SK-N-SH (cell line): ENCODE measurements around the gene RAD51B.

Experiments used
- CHD2 ChIP-seq: fragments of 150-350 bp; IDR thresholded peaks from 2 replicates; pipeline ENCODE4 v1.6.1; 2018; ENCODE audit warnings: low read length; ENCODE audit not compliant: partially characterized antibody
- EP300 ChIP-seq, 2 experiments: IDR thresholded peaks; 2 replicates each; pipeline versions ENCODE4 v1.4.0 to v1.6.1; 2012; ENCODE audit warnings: borderline replicate concordance in 1 of 2, low read depth in 1 of 2, low read length in 1 of 2
- FOSL2 ChIP-seq: IDR thresholded peaks from 2 replicates; pipeline ENCODE4 v1.4.0; 2012; ENCODE audit warnings: low read depth, mild to moderate bottlenecking, moderate library complexity, borderline replicate concordance
- FOXM1 ChIP-seq: IDR thresholded peaks from 2 replicates; pipeline ENCODE4 v1.4.0; 2012; ENCODE audit warnings: low read depth, mild to moderate bottlenecking
- POLR2AphosphoS5 ChIP-seq: IDR thresholded peaks from 2 replicates; pipeline ENCODE4 v1.6.1; 2012; ENCODE audit warnings: low read depth, low read length
- RAD21 ChIP-seq: IDR thresholded peaks from 2 replicates; pipeline ENCODE4 v1.6.1; 2012; ENCODE audit warnings: mild to moderate bottlenecking, low read length
- RFX5 ChIP-seq: IDR thresholded peaks from 2 replicates; pipeline ENCODE4 v1.6.1; 2012; ENCODE audit warnings: mild to moderate bottlenecking, improper control_type of control experiment, low read length
- TAF1 ChIP-seq: IDR thresholded peaks from 2 replicates; pipeline ENCODE4 v1.6.1; 2012; ENCODE audit warnings: low read depth, mild to moderate bottlenecking, low read length, moderate library complexity, borderline replicate concordance
- TCF12 ChIP-seq: IDR thresholded peaks from 2 replicates; pipeline ENCODE4 v1.4.0; 2012
- TEAD4 ChIP-seq: IDR thresholded peaks from 2 replicates; pipeline ENCODE4 v1.4.0; 2012; ENCODE audit warnings: mild to moderate bottlenecking, borderline replicate concordance; ENCODE audit not compliant: insufficient read depth
- YY1 ChIP-seq: IDR thresholded peaks from 2 replicates; pipeline ENCODE4 v1.4.0; 2012; ENCODE audit warnings: low read depth, mild to moderate bottlenecking
- TF ChIP-seq, protein P1 (sequence below): fragments of 200-600 bp; sonication (generic); IDR thresholded peaks from 2 replicates; pipeline ENCODE4 v1.6.1; 2017; ENCODE audit warnings: antibody characterized with exemption, mild to moderate bottlenecking, moderate library complexity
- TF ChIP-seq, protein P2 (sequence below): IDR thresholded peaks from 2 replicates; pipeline ENCODE4 v1.6.1; 2012; ENCODE audit warnings: mild to moderate bottlenecking, low read depth, low read length, moderate library complexity

DNA sequence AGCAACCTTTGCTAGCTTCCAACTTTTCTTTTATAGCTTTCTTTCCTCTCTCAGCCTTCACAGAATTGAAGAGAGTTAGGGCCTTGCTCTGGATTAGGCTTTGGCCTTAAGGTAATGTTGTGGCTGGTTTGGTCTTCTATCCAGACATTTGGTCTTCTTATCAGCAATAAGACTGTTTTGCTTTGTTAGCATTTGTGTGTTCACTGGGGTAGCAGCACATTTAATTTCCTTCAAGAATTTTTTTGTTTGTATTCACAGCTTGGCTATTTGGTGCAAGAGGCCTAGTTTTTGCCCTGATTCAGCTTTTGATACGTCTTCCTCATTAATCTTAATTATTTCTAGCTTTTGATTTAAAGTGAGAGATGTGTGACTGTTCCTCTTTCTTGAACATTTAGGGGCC is 130.8 kb downstream of the RAD51B start:
- TF ChIP-seq, protein P1, sequence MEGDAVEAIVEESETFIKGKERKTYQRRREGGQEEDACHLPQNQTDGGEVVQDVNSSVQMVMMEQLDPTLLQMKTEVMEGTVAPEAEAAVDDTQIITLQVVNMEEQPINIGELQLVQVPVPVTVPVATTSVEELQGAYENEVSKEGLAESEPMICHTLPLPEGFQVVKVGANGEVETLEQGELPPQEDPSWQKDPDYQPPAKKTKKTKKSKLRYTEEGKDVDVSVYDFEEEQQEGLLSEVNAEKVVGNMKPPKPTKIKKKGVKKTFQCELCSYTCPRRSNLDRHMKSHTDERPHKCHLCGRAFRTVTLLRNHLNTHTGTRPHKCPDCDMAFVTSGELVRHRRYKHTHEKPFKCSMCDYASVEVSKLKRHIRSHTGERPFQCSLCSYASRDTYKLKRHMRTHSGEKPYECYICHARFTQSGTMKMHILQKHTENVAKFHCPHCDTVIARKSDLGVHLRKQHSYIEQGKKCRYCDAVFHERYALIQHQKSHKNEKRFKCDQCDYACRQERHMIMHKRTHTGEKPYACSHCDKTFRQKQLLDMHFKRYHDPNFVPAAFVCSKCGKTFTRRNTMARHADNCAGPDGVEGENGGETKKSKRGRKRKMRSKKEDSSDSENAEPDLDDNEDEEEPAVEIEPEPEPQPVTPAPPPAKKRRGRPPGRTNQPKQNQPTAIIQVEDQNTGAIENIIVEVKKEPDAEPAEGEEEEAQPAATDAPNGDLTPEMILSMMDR = no peak
- TF ChIP-seq EP300 (IDR thresholded peaks at IDR 0.05; ENCODE audit: borderline replicate concordance in 1 of 2, low read depth in 1 of 2, low read length in 1 of 2) (no peak), POLR2AphosphoS5 (no peak), YY1 (no peak), RAD21 (no peak), TEAD4 (no peak), FOSL2 (no peak), RFX5 (no peak), FOXM1 (no peak), TCF12 (no peak), CHD2 (no peak), TAF1 (no peak)
- TF ChIP-seq, protein P2, sequence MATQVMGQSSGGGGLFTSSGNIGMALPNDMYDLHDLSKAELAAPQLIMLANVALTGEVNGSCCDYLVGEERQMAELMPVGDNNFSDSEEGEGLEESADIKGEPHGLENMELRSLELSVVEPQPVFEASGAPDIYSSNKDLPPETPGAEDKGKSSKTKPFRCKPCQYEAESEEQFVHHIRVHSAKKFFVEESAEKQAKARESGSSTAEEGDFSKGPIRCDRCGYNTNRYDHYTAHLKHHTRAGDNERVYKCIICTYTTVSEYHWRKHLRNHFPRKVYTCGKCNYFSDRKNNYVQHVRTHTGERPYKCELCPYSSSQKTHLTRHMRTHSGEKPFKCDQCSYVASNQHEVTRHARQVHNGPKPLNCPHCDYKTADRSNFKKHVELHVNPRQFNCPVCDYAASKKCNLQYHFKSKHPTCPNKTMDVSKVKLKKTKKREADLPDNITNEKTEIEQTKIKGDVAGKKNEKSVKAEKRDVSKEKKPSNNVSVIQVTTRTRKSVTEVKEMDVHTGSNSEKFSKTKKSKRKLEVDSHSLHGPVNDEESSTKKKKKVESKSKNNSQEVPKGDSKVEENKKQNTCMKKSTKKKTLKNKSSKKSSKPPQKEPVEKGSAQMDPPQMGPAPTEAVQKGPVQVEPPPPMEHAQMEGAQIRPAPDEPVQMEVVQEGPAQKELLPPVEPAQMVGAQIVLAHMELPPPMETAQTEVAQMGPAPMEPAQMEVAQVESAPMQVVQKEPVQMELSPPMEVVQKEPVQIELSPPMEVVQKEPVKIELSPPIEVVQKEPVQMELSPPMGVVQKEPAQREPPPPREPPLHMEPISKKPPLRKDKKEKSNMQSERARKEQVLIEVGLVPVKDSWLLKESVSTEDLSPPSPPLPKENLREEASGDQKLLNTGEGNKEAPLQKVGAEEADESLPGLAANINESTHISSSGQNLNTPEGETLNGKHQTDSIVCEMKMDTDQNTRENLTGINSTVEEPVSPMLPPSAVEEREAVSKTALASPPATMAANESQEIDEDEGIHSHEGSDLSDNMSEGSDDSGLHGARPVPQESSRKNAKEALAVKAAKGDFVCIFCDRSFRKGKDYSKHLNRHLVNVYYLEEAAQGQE = no peak
